PC-9 (cell line): Measurements from ENCODE around the gene IMPG1. TPM values are rescaled to one million over a fixed set of nuclear protein-coding genes. Genes with fewer than 3 reads are reported as not detected.

Experiments
- BruUV-seq: library from RNA; stranded (reverse); fragments of 400-500 nt; replicated peaks from 2 replicates; lab custom pipeline; 2021; lab: Mats Ljungman, UMichigan
- CTCF ChIA-PET: fragments of 300-600 bp; sonication (Branson Sonifier 250); formaldehyde crosslinking; loops from one replicate; lab custom pipeline; 2022; ENCODE audit warnings: antibody characterized with exemption; lab: Charles Lee
- POLR2A ChIA-PET: fragments of 300-600 bp; sonication (Branson Sonifier 250); formaldehyde crosslinking; loops from one replicate; lab custom pipeline; 2022; ENCODE audit warnings: antibody characterized with exemption; ENCODE audit not compliant: unreplicated experiment; lab: Charles Lee
- DNase-seq, 2 experiments: peaks; one replicate each; pipeline versions ENCODE4 v3.0.0 to v3.0.0-alpha.2; 2015 to 2022; ENCODE audit warnings: mixed read lengths in 1 of 2
- H2AFZ ChIP-seq: fragments of 200-600 bp; sonication (generic); 2 replicates; pipeline ENCODE4 v1.8.1; 2017; ENCODE audit warnings: antibody characterized with exemption
- H3F3A ChIP-seq: fragments of 200-600 bp; sonication (generic); 2 replicates; pipeline ENCODE4 v1.8.1; 2017; ENCODE audit warnings: antibody characterized with exemption, mild to moderate bottlenecking, low read depth; ENCODE audit not compliant: insufficient read depth
- H3K27ac ChIP-seq: fragments of 200-600 bp; sonication (generic); 2 replicates; pipeline ENCODE4 v1.6.1; 2016; ENCODE audit warnings: mixed run types
- H3K27me3 ChIP-seq: fragments of 200-600 bp; sonication (generic); 2 replicates; pipeline ENCODE4 v1.6.1; 2016; ENCODE audit warnings: low read depth, mixed run types; ENCODE audit not compliant: insufficient read depth
- H3K36me3 ChIP-seq: fragments of 200-600 bp; sonication (generic); 2 replicates; pipeline ENCODE4 v1.6.1; 2016; ENCODE audit warnings: low read depth, mixed run types
- H3K4me1 ChIP-seq: fragments of 200-600 bp; sonication (generic); replicated peaks from 2 replicates; pipeline ENCODE4 v1.6.1; 2016; ENCODE audit warnings: mixed run types; ENCODE audit not compliant: insufficient read depth
- H3K4me2 ChIP-seq: fragments of 200-600 bp; sonication (generic); 2 replicates; pipeline ENCODE4 v1.6.1; 2017; ENCODE audit warnings: mixed run types
- H3K4me3 ChIP-seq: fragments of 200-600 bp; sonication (generic); 2 replicates; pipeline ENCODE4 v1.6.1; 2016; ENCODE audit warnings: mixed run types
- H3K79me2 ChIP-seq: fragments of 200-600 bp; sonication (generic); 2 replicates; pipeline ENCODE4 v1.6.1; 2017; ENCODE audit warnings: low read depth, mixed run types
- H3K9me2 ChIP-seq: fragments of 200-600 bp; sonication (generic); 2 replicates; pipeline ENCODE4 v1.8.1; 2017; ENCODE audit warnings: mild to moderate bottlenecking; ENCODE audit not compliant: insufficient read depth
- H3K9me3 ChIP-seq: fragments of 200-600 bp; sonication (generic); 2 replicates; pipeline ENCODE4 v1.8.1; 2016; ENCODE audit warnings: low read depth; ENCODE audit not compliant: insufficient read depth
- H4K20me1 ChIP-seq: fragments of 200-600 bp; sonication (generic); 2 replicates; pipeline ENCODE4 v1.8.1; 2017; ENCODE audit not compliant: insufficient read depth
- CTCF ChIP-seq: fragments of 200-600 bp; sonication (generic); conservative IDR thresholded peaks from 2 replicates; pipeline ENCODE4 v1.6.1; 2017; ENCODE audit warnings: mixed run types, antibody characterized with exemption, mild to moderate bottlenecking, moderate library complexity
- EZH2 ChIP-seq: fragments of 200-600 bp; sonication (generic); IDR thresholded peaks from 2 replicates; pipeline ENCODE4 v1.8.0; 2017; ENCODE audit warnings: antibody characterized with exemption, low read depth
- intact Hi-C: fragments of 100-400 bp; cut with micrococcal nuclease; formaldehyde crosslinking; loops from one replicate; pipeline ENCODE4 v1.10.0; 2022; ENCODE audit not compliant: unreplicated experiment
- total RNA-seq: library from RNA; stranded (reverse); gene quantifications from 2 replicates; pipeline ENCODE4 v1.2.3, GENCODE V29; 2021

The IMPG1 gene
- total RNA-seq, 1 experiment from 2014 or later = not detected

- intact Hi-C loops = no loop called here
- TF ChIP-seq EZH2 (no peak), CTCF (no peak)
- Histone ChIP-seq H3K4me2 (no peak overlapping the region), H3K4me3 (no peak overlapping the region), H3K9me2 (no peaks in the 10 kb centered on the region), H2AFZ (no peak overlapping the region), H4K20me1 (no peaks in the 10 kb centered on the region), H3K4me1 (0 out of 2 replicates have a peak, but pooled peaks cover 3% of the 10 kb centered on the region), H3K79me2 (no peaks in the 10 kb centered on the region), H3K27me3 (no peaks in the 10 kb centered on the region; the same call in 1 of the 2 replicates), H3F3A (no peaks in the 10 kb centered on the region), H3K27ac (no peak overlapping the region), H3K36me3 (no peaks in the 10 kb centered on the region), H3K9me3 (no peaks in the 10 kb centered on the region)
- CTCF ChIA-PET = no interaction called here
- POLR2A ChIA-PET = no interaction called here
- BruUV-seq = no TSS peak
- no peak for DNase-seq
Measured at GRCh38 chr6:75952128-75952527, 120.3 kb downstream of the IMPG1 start.

GRCh38 chr6:75947935-75948334, 124.5 kb downstream of the IMPG1 start:
- no peak overlapping the region for H3K4me3 ChIP-seq
- no peaks in the 10 kb centered on the region for H3K36me3 ChIP-seq
- ChIA-PET POLR2A (no interaction called here), CTCF (no interaction called here)
- H3K9me3 ChIP-seq = no peaks in the 10 kb centered on the region
- H2AFZ ChIP-seq = no peak overlapping the region
- H3K27me3 ChIP-seq = no peaks in the 10 kb centered on the region
- no peaks in the 10 kb centered on the region for H3K9me2 ChIP-seq
- DNase-seq = no peak
- TF ChIP-seq EZH2 = no peak
- no peak for TF ChIP-seq CTCF
- BruUV-seq = no TSS peak
- H3K4me1 ChIP-seq = 0 out of 2 replicates have a peak, but pooled peaks cover 3% of the 10 kb centered on the region
- no peaks in the 10 kb centered on the region for H3K79me2 ChIP-seq
- no peaks in the 10 kb centered on the region for H3F3A ChIP-seq
- no peak overlapping the region for H3K4me2 ChIP-seq
- H3K27ac ChIP-seq = no peak overlapping the region
- no peaks in the 10 kb centered on the region for H4K20me1 ChIP-seq
- intact Hi-C loops = no loop called here

GRCh38 chr6:75946146-75946831, 126.2 kb downstream of the IMPG1 start:
- CTCF ChIA-PET = interaction anchor here (0.6 kb wide), 1 partner anchor 161 kb away, joined by 5 read pairs; no protein-coding TSS in a partner anchor
- no peaks in the 10 kb centered on the region for H4K20me1 ChIP-seq
- no peaks in the 10 kb centered on the region for H3K36me3 ChIP-seq
- no peaks in the 10 kb centered on the region for H3K79me2 ChIP-seq
- intact Hi-C loops = no loop called here
- no peaks in the 10 kb centered on the region for H3F3A ChIP-seq
- no peaks in the 10 kb centered on the region for H3K9me2 ChIP-seq
- no peak for DNase-seq
- no peak overlapping the region for H2AFZ ChIP-seq
- POLR2A ChIA-PET = no interaction called here
- TF ChIP-seq CTCF (no peak), EZH2 (no peak)
- no TSS peak for BruUV-seq
- H3K27me3 ChIP-seq = no peaks in the 10 kb centered on the region; the same call in 1 of the 2 replicates
- 0 out of 2 replicates have a peak, but pooled peaks cover 3% of the 10 kb centered on the region for H3K4me1 ChIP-seq
- no peak overlapping the region for H3K27ac ChIP-seq
- H3K4me2 ChIP-seq = no peak overlapping the region
- H3K9me3 ChIP-seq = no peaks in the 10 kb centered on the region
- no peak overlapping the region for H3K4me3 ChIP-seq
